IMR-90 (cell line): ENCODE data around the gene BMP8B. TPM values are rescaled to one million over a fixed set of nuclear protein-coding genes. Genes with fewer than 3 reads are reported as not detected.

Experiments
- ATAC-seq: fragments of 200-7000 bp; cut with Tn5 transposase; 2 replicates; pipeline ENCODE4 v1.9.1; 2020; ENCODE audit warnings: low read depth, mild to moderate bottlenecking, moderate library complexity
- BruUV-seq: library from RNA; stranded (reverse); fragments of 400-500 nt; replicated peaks from 2 replicates; lab custom pipeline; 2021; lab: Mats Ljungman, UMichigan
- CTCF ChIA-PET: fragments of 300-600 bp; formaldehyde crosslinking; extraction: SDS; loops from one replicate; lab custom pipeline; 2021; ENCODE audit warnings: antibody characterized with exemption; lab: Yijun Ruan, JAX
- POLR2A ChIA-PET: fragments of 300-600 bp; sonication (Branson Sonifier 250); formaldehyde crosslinking; loops from one replicate; lab custom pipeline; 2022; ENCODE audit warnings: antibody characterized with exemption; ENCODE audit not compliant: unreplicated experiment; lab: Charles Lee
- DNase-seq: peaks from one replicate; pipeline ENCODE4 v3.0.0; 2013
- H2AFZ ChIP-seq: replicated peaks from 2 replicates; pipeline ENCODE3; 2013; ENCODE audit warnings: low read length, mild to moderate bottlenecking; ENCODE audit not compliant: poor library complexity
- H2AK5ac ChIP-seq: 2 replicates; pipeline ENCODE4 v1.6.1; 2013; ENCODE audit warnings: low read depth, low read length, inconsistent platforms
- H2AK9ac ChIP-seq: replicated peaks from 2 replicates; pipeline ENCODE3; 2013; ENCODE audit warnings: mild to moderate bottlenecking, low read depth, low read length, moderate library complexity; ENCODE audit not compliant: poor library complexity
- H2BK120ac ChIP-seq: 2 replicates; pipeline ENCODE4 v1.6.1; 2013; ENCODE audit warnings: low read depth, low read length, inconsistent platforms
- H2BK15ac ChIP-seq: 3 replicates; pipeline ENCODE4 v1.6.1; 2013; ENCODE audit warnings: low read depth, low read length, inconsistent platforms
- H2BK20ac ChIP-seq: 2 replicates; pipeline ENCODE4 v1.6.1; 2013; ENCODE audit warnings: low read depth, mild to moderate bottlenecking, inconsistent platforms, low read length, moderate library complexity
- H2BK5ac ChIP-seq: 2 replicates; pipeline ENCODE4 v1.6.1; 2013; ENCODE audit warnings: mild to moderate bottlenecking, low read depth, low read length, inconsistent platforms; ENCODE audit not compliant: poor library complexity, severe bottlenecking
- H3K14ac ChIP-seq: replicated peaks from 2 replicates; pipeline ENCODE4 v1.6.1; 2013; ENCODE audit warnings: low read depth, low read length, inconsistent platforms
- H3K18ac ChIP-seq: 2 replicates; pipeline ENCODE4 v1.6.1; 2013; ENCODE audit warnings: low read depth, low read length, control low read depth
- H3K23ac ChIP-seq: 2 replicates; pipeline ENCODE4 v1.6.1; 2013; ENCODE audit warnings: low read depth, low read length, inconsistent platforms
- H3K27ac ChIP-seq: 2 replicates; pipeline ENCODE4 v1.5.1; 2013; ENCODE audit warnings: mild to moderate bottlenecking, control low read depth, low read length; ENCODE audit not compliant: insufficient read depth
- H3K27me3 ChIP-seq: 2 replicates; pipeline ENCODE4 v1.6.1; 2013; ENCODE audit warnings: low read length; ENCODE audit not compliant: control insufficient read depth, insufficient read depth
- H3K36me3 ChIP-seq: 2 replicates; pipeline ENCODE4 v1.6.1; 2013; ENCODE audit warnings: low read length, mixed read lengths; ENCODE audit not compliant: control insufficient read depth, insufficient read depth
- H3K4ac ChIP-seq: 2 replicates; pipeline ENCODE4 v1.6.1; 2013; ENCODE audit warnings: low read depth, low read length, inconsistent platforms
- H3K4me1 ChIP-seq: 2 replicates; pipeline ENCODE4 v1.6.1; 2013; ENCODE audit warnings: low read length, mixed read lengths; ENCODE audit not compliant: control insufficient read depth, insufficient read depth
- H3K4me2 ChIP-seq: 2 replicates; pipeline ENCODE4 v1.6.1; 2013; ENCODE audit warnings: low read depth, mild to moderate bottlenecking, control low read depth, low read length, moderate library complexity
- H3K4me3 ChIP-seq: 2 replicates; pipeline ENCODE4 v1.5.1; 2013; ENCODE audit warnings: low read depth, mild to moderate bottlenecking, control low read depth, low read length, moderate library complexity; ENCODE audit not compliant: insufficient read depth
- H3K56ac ChIP-seq: 2 replicates; pipeline ENCODE4 v1.6.1; 2013; ENCODE audit warnings: low read length, inconsistent platforms; ENCODE audit not compliant: insufficient read depth; ENCODE audit errors: extremely low read depth
- H3K79me1 ChIP-seq, 2 experiments: 2 replicates each; pipeline ENCODE4 v1.6.1; 2013; ENCODE audit warnings: low read length in 2 of 2, inconsistent platforms in 1 of 2, low read depth in 1 of 2
- H3K9ac ChIP-seq: 2 replicates; pipeline ENCODE4 v1.6.1; 2013; ENCODE audit warnings: low read depth, low read length, control low read depth
- H3K9me1 ChIP-seq: 2 replicates; pipeline ENCODE4 v1.6.1; 2013; ENCODE audit warnings: low read length, inconsistent platforms; ENCODE audit not compliant: insufficient read depth
- H3K9me3 ChIP-seq: 2 replicates; pipeline ENCODE4 v1.6.1; 2013; ENCODE audit warnings: low read length; ENCODE audit not compliant: control insufficient read depth, insufficient read depth
- H4K20me1 ChIP-seq: 2 replicates; pipeline ENCODE4 v1.6.1; 2013; ENCODE audit warnings: low read length, inconsistent platforms; ENCODE audit not compliant: insufficient read depth
- H4K5ac ChIP-seq: 2 replicates; pipeline ENCODE4 v1.6.1; 2013; ENCODE audit warnings: mild to moderate bottlenecking, low read depth, low read length, control low read depth
- H4K8ac ChIP-seq, 2 experiments: 2 replicates each; pipeline ENCODE4 v1.6.1; 2013; ENCODE audit warnings: low read depth in 2 of 2, low read length in 2 of 2, control low read depth in 1 of 2, inconsistent platforms in 1 of 2
- H4K91ac ChIP-seq: 2 replicates; pipeline ENCODE4 v1.6.1; 2013; ENCODE audit warnings: low read depth, low read length, inconsistent platforms; ENCODE audit not compliant: insufficient read depth
- BHLHE40 ChIP-seq: fragments of 150-350 bp; IDR thresholded peaks from 2 replicates; pipeline ENCODE4 v1.6.1; 2016; ENCODE audit warnings: mild to moderate bottlenecking, low read depth, low read length
- CHD1 ChIP-seq: IDR thresholded peaks from 2 replicates; pipeline ENCODE4 v1.6.1; 2012; ENCODE audit warnings: low read depth, low read length, improper control_type of control experiment
- FOS ChIP-seq: fragments of 150-350 bp; IDR thresholded peaks from 2 replicates; pipeline ENCODE4 v1.6.1; 2016; ENCODE audit warnings: low read depth, low read length
- MAFK ChIP-seq: IDR thresholded peaks from 2 replicates; pipeline ENCODE4 v1.6.1; 2012; ENCODE audit warnings: low read depth, low read length, improper control_type of control experiment
- MAZ ChIP-seq: IDR thresholded peaks from 2 replicates; pipeline ENCODE4 v1.6.1; 2012; ENCODE audit warnings: low read depth, mild to moderate bottlenecking, low read length, improper control_type of control experiment, moderate library complexity, borderline replicate concordance
- POLR2A ChIP-seq: IDR thresholded peaks from 2 replicates; pipeline ENCODE4 v1.6.1; 2012; ENCODE audit warnings: mild to moderate bottlenecking, low read depth, low read length
- RAD21 ChIP-seq: IDR thresholded peaks from 2 replicates; pipeline ENCODE4 v1.6.1; 2012; ENCODE audit warnings: low read length, improper control_type of control experiment
- RCOR1 ChIP-seq: IDR thresholded peaks from 2 replicates; pipeline ENCODE4 v1.6.1; 2012; ENCODE audit warnings: mild to moderate bottlenecking, low read length, improper control_type of control experiment; ENCODE audit not compliant: insufficient replicate concordance
- RFX5 ChIP-seq: IDR thresholded peaks from 2 replicates; pipeline ENCODE4 v1.8.0; 2012; ENCODE audit warnings: low read depth, mild to moderate bottlenecking, low read length, moderate library complexity
- SMC3 ChIP-seq: fragments of 150-350 bp; IDR thresholded peaks from 2 replicates; pipeline ENCODE4 v1.6.1; 2016; ENCODE audit warnings: low read depth, mild to moderate bottlenecking, antibody characterized with exemption, low read length, moderate library complexity
- WGBS, 2 experiments: methylation state at CpG; one replicate each; pipeline versions ENCODE4 v1.1.5 to v1.1.7; 2013; ENCODE audit warnings: missing lambda C conversion rate in 2 of 2; ENCODE audit not compliant: insufficient read length in 1 of 2; ENCODE audit errors: extremely low coverage in 2 of 2; 5-methylcytosine and 5-hydroxymethylcytosine counted together
- dilution Hi-C: fragments of 300-500 bp; cut with HindIII; formaldehyde crosslinking; loops from one replicate; pipeline ENCODE4 v1.14.3; 2018; ENCODE audit warnings: low sequenced_read_pairs; ENCODE audit not compliant: unreplicated experiment
- in situ Hi-C: fragments of 300-500 bp; cut with MboI; formaldehyde crosslinking; loops from 3 replicates; pipeline ENCODE4 v1.14.3; 2019; ENCODE audit warnings: low sequenced_read_pairs, inconsistent platforms, mixed read lengths
- intact Hi-C: fragments of 100-400 bp; cut with micrococcal nuclease; formaldehyde crosslinking; loops from 2 replicates; pipeline ENCODE4 v1.10.0; 2022
- polyA plus RNA-seq, 3 experiments: library from polyadenylated mRNA; depleted of rRNA; stranded (reverse); fragments of >200 nt; gene quantifications; 2 replicates each; pipeline ENCODE4 v1.2.3, GENCODE V29; 2012; ENCODE audit warnings: low replicate concordance in 1 of 3
- total RNA-seq: library from RNA; depleted of rRNA; stranded (reverse); fragments of >200 nt; gene quantifications from 2 replicates; pipeline ENCODE4 v1.2.3, GENCODE V29; 2012
- TF ChIP-seq, protein P1 (sequence below): conservative IDR thresholded peaks from 2 replicates; pipeline ENCODE4 v1.5.1; 2012; ENCODE audit warnings: mild to moderate bottlenecking, low read depth, low read length, improper control_type of control experiment

The BMP8B gene
- total and polyA plus RNA-seq, 2 of the 4 experiments (the other 2 are of a cell fraction) = not detected

DNA sequence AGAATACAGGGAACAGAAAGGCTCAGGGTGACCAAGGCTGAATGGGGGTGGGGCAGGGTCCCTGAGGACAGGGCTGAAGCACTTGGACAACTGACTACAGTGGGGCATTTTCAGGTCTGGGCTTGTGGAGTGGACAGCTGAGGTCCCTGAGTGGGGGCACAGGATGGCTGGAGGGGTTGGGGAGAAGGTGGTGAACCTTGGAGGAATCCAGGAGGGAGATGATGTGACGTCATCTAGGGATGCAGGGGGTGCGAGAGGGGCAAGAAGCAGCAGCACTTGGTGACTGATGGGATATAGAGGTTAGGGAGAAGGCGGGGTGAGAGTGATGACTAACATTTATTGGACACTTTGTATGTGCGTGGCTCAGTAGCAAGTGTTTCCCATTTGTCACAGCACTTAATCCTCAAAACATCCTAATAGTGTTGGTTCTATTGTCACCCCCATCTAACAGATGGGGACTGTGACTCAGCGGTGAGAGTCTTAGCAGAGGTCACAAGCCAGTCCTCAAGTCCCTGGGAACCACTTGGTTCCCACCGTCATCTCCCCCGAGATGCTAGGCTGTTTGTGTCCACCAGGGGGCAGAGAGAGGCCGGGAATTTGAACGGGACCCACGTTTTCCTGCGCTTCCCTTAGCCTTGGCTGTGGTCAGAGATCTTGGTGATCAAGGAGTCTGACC, 27.9 kb upstream of the BMP8B start:
- in situ Hi-C loops = loop anchor here (10.0 kb wide), 1 partner anchor 218 kb away; no protein-coding TSS in a partner anchor
- DNase-seq = peak; percentile 91
- 0% methylated on average over 1 of the region's 11 CpGs; no CpG with 5 or more reads in 1 of the 2 experiments for WGBS, 2 experiments
- no peak overlapping the region for H4K91ac ChIP-seq
- no peak overlapping the region for H3K9ac ChIP-seq
- no peak overlapping the region for H2BK120ac ChIP-seq
- H3K4ac ChIP-seq = no peak overlapping the region
- no peak overlapping the region for H2BK5ac ChIP-seq
- H3K36me3 ChIP-seq = no peaks in the 10 kb centered on the region
- no TSS peak for BruUV-seq
- H3K4me2 ChIP-seq = no peak overlapping the region
- H3K27ac ChIP-seq = no peak overlapping the region
- POLR2A ChIA-PET = no interaction called here
- CTCF ChIA-PET = interaction anchor here (1.1 kb wide), 2 partner anchors 86 to 216 kb away, joined by 3 to 4 read pairs; no protein-coding TSS in a partner anchor
- H2AK9ac ChIP-seq = no peak overlapping the region
- H3K4me3 ChIP-seq = no peak overlapping the region
- peaks cover 8% of the 10 kb centered on the region for H3K27me3 ChIP-seq
- TF ChIP-seq BHLHE40 (0 out of 2 replicates have a peak, but pooled peaks have one; percentile 31), FOS (peak; percentile 54; the same call in 1 of the 2 replicates), RAD21 (peak; percentile 85), MAFK (no peak), SMC3 (peak; percentile 85), MAZ (no peak), RCOR1 (peak; percentile 77), POLR2A (0 out of 2 replicates have a peak, but pooled peaks have one; percentile 25), RFX5 (no peak), CHD1 (no peak)
- TF ChIP-seq, protein P1, sequence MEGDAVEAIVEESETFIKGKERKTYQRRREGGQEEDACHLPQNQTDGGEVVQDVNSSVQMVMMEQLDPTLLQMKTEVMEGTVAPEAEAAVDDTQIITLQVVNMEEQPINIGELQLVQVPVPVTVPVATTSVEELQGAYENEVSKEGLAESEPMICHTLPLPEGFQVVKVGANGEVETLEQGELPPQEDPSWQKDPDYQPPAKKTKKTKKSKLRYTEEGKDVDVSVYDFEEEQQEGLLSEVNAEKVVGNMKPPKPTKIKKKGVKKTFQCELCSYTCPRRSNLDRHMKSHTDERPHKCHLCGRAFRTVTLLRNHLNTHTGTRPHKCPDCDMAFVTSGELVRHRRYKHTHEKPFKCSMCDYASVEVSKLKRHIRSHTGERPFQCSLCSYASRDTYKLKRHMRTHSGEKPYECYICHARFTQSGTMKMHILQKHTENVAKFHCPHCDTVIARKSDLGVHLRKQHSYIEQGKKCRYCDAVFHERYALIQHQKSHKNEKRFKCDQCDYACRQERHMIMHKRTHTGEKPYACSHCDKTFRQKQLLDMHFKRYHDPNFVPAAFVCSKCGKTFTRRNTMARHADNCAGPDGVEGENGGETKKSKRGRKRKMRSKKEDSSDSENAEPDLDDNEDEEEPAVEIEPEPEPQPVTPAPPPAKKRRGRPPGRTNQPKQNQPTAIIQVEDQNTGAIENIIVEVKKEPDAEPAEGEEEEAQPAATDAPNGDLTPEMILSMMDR = peak; percentile 84
- H4K5ac ChIP-seq = no peak overlapping the region
- H4K20me1 ChIP-seq = 0 out of 2 replicates have a peak, but pooled peaks cover 5% of the 10 kb centered on the region
- H2BK15ac ChIP-seq = no peak overlapping the region
- no peak overlapping the region for H3K18ac ChIP-seq
- peak; percentile 95 for ATAC-seq
- no peak overlapping the region for H3K56ac ChIP-seq
- peak overlapping the region; percentile 85 for H2AFZ ChIP-seq
- no peak overlapping the region for H4K8ac ChIP-seq
- no peak overlapping the region for H2BK20ac ChIP-seq
- H3K9me1 ChIP-seq = no peaks in the 10 kb centered on the region
- no peaks in the 10 kb centered on the region for H3K79me1 ChIP-seq
- H3K9me3 ChIP-seq = no peaks in the 10 kb centered on the region
- H3K14ac ChIP-seq = no peak overlapping the region
- dilution Hi-C loops = no loop called here
- no peak overlapping the region for H2AK5ac ChIP-seq
- intact Hi-C loops = loop anchor here (1.0 to 5.0 kb wide), 5 partner anchors 86 to 521 kb away; no protein-coding TSS in a partner anchor
- no peak overlapping the region for H3K23ac ChIP-seq
- H3K4me1 ChIP-seq = no peaks in the 10 kb centered on the region
